Chondrocyte (in vitro differentiated cells): ENCODE data around the gene SLC18A3. TPM values are rescaled to one million over a fixed set of nuclear protein-coding genes. Genes with fewer than 3 reads are reported as not detected.

Experiments
- DNase-seq: peaks from one replicate; pipeline ENCODE4 v3.0.0; 2021; ENCODE audit warnings: mixed read lengths, low spot score
- H3K27ac Mint-ChIP-seq: one replicate; pipeline ENCODE4 v1.8.0; 2021; ENCODE audit warnings: mild to moderate bottlenecking, moderate library complexity, mixed read lengths; ENCODE audit not compliant: unreplicated experiment
- H3K27me3 Mint-ChIP-seq: 2 replicates; pipeline ENCODE4 v1.8.0; 2021; ENCODE audit warnings: low read depth, mixed read lengths
- H3K36me3 Mint-ChIP-seq: 2 replicates; pipeline ENCODE4 v1.8.0; 2021; ENCODE audit warnings: low read depth, mixed read lengths
- H3K4me1 Mint-ChIP-seq: 2 replicates; pipeline ENCODE4 v1.8.0; 2021; ENCODE audit warnings: low read depth, mild to moderate bottlenecking, mixed read lengths
- H3K4me3 Mint-ChIP-seq: one replicate; pipeline ENCODE4 v1.8.0; 2021; ENCODE audit warnings: mild to moderate bottlenecking, moderate library complexity, mixed read lengths; ENCODE audit not compliant: unreplicated experiment
- H3K9me3 Mint-ChIP-seq: 2 replicates; pipeline ENCODE4 v1.8.0; 2021; ENCODE audit warnings: low read depth, mixed read lengths
- total RNA-seq: library from RNA; stranded (reverse); gene quantifications from 3 replicates; pipeline ENCODE4 v1.2.1, GENCODE V29; 2021
- TF ChIP-seq, protein P1 (sequence below): fragments of 200-600 bp; sonication (generic); IDR thresholded peaks from 2 replicates; pipeline ENCODE4 v1.5.0; 2021; ENCODE audit warnings: antibody characterized with exemption, mild to moderate bottlenecking, moderate library complexity

The SLC18A3 gene
- total RNA-seq, 1 donor from 2014 or later = not detected

DNA sequence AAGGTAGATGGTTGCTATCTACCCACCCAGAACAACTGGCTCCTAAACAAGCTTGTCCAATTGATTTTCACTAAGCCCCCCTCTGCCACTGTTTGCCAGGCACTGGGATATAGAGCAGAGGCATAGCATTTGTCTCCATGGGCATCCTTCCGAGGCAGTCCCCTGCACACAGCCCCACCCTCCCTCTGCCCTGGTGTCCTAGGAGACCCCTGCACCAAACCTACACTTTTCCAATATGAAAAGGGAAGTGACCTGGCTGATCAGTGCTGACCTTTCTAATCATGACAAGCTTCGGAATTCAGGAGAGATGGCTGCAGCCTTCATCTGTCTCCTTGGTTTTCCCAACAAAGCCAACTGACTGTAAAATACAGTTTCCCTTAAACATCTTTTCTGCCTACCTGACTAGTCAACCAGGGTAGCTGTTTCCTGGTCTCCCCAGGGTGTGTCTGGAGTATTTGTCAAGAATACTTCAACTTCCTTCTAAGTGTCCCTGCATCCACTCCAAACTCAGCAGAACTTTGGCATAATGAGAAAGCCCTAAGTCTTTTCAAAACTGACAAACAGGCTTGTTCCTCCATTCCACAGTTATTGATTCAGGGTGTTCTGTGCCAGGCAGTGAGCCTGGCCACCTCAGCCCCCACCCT is 7.6 kb upstream of the SLC18A3 start:
- TF ChIP-seq, protein P1, sequence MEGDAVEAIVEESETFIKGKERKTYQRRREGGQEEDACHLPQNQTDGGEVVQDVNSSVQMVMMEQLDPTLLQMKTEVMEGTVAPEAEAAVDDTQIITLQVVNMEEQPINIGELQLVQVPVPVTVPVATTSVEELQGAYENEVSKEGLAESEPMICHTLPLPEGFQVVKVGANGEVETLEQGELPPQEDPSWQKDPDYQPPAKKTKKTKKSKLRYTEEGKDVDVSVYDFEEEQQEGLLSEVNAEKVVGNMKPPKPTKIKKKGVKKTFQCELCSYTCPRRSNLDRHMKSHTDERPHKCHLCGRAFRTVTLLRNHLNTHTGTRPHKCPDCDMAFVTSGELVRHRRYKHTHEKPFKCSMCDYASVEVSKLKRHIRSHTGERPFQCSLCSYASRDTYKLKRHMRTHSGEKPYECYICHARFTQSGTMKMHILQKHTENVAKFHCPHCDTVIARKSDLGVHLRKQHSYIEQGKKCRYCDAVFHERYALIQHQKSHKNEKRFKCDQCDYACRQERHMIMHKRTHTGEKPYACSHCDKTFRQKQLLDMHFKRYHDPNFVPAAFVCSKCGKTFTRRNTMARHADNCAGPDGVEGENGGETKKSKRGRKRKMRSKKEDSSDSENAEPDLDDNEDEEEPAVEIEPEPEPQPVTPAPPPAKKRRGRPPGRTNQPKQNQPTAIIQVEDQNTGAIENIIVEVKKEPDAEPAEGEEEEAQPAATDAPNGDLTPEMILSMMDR = no peak
- Mint-ChIP-seq H3K36me3 (peaks cover 2% of the 10 kb centered on the region), H3K9me3 (no peaks in the 10 kb centered on the region), H3K27ac (no peak overlapping the region), H3K4me3 (no peak overlapping the region), H3K4me1 (peaks cover 3% of the 10 kb centered on the region), H3K27me3 (peaks cover 33% of the 10 kb centered on the region)
- DNase-seq = no peak

DNA sequence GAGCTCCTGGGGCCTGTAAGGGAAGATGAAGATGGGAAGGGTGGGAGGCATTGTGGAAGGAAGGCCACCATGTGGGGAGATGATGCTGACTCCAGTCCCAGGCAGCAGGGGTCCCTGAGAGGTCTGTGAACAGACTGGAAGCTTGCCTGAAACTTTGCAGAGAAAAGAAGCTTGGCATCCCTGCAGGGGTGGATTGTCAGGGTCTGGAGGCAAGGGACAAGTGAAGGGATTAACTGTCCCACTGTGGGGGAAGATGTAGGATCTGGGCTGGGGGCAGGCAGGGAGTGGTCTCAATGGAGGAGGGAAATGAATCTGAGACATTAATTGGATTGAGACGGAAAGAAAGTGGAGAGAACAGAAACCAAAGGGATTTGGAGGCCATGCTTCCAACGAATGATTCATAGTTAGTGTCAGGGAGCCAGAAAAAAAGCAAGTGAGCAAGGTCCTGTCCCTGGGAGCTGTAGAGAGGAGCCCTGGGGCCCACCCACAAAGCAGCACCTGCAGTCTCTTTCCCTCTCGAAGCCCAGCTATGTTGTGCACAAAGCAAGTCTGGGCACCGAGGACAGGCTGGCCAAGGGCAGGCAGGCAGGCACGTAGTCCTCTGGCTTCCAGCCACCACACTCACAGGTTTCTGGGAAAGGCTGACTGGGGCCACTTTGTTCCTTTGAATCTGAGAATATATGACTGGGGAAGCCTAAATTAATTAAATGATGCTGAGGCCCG is 4.7 kb upstream of the SLC18A3 start:
- Mint-ChIP-seq H3K4me1 (peaks cover 7% of the 10 kb centered on the region), H3K36me3 (peaks cover 2% of the 10 kb centered on the region), H3K9me3 (no peaks in the 10 kb centered on the region), H3K4me3 (no peak overlapping the region), H3K27me3 (peaks cover 54% of the 10 kb centered on the region), H3K27ac (no peak overlapping the region)
- DNase-seq = peak; percentile 72
- TF ChIP-seq, protein P1 = no peak

DNA sequence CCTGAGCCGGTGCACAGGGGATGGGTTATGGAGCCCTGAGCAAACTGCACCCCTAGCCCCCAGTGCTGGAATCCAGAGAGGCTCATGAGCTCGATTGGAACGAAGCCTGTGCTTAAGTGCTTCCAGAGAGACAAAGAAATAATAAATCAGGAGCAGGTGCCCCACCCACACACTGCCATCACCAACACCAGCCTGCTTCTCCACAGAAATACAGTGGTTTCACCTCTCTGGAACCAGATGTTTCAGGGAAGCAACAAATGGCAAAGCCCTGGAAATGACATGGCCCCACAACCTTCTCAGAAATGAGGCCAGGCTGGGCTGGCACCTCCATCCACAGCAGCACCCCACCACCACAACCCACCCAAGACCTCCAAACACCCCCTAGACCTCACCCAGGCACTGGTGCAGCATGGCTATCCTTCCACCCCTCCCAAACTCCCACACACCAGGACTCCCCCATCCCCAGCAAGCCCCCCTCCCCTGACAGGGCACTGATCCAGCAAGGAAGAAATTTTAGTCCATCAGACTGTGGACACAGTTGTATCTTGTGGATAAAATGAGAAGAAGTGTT is 4.1 kb upstream of the SLC18A3 start:
- peaks cover 8% of the 10 kb centered on the region for H3K4me1 Mint-ChIP-seq
- H3K27ac Mint-ChIP-seq = no peak overlapping the region
- TF ChIP-seq, protein P1 = no peak
- peak; percentile 51 for DNase-seq
- H3K36me3 Mint-ChIP-seq = peaks cover 2% of the 10 kb centered on the region
- no peak overlapping the region for H3K4me3 Mint-ChIP-seq
- no peaks in the 10 kb centered on the region for H3K9me3 Mint-ChIP-seq
- peaks cover 55% of the 10 kb centered on the region for H3K27me3 Mint-ChIP-seq

DNA sequence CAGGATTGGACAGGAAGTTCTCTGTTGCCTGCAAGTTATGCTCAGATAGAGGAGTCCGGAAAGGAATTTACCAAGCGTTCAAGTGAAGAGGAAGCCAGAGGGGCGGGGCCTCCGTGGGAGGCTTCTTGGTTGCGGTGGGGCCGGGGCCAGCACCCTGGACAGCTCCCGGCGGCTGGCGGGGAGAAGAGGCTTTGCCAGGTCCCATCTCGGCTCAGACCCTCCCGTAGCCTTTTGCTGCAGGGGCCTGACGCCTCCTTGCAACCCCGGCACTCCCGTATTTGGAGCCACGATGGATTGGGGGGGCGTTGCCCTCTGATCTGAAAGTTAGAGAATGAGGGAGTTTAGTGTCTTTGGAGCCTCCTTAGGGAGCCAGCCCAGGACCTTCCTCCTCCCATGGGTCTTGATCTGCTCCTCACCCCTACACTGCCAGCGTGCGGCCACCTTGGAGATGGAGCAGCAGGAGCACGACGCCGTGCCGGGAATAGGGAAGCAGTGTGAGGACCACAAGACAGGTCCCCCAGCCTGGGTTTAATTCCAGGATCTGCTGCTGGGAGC is 3.1 kb upstream of the SLC18A3 start:
- peaks cover 62% of the 10 kb centered on the region for H3K27me3 Mint-ChIP-seq
- H3K36me3 Mint-ChIP-seq = peaks cover 2% of the 10 kb centered on the region
- DNase-seq = peak; percentile 92
- TF ChIP-seq, protein P1 = no peak
- no peak overlapping the region for H3K4me3 Mint-ChIP-seq
- peaks cover 10% of the 10 kb centered on the region for H3K4me1 Mint-ChIP-seq
- no peak overlapping the region for H3K27ac Mint-ChIP-seq
- no peaks in the 10 kb centered on the region for H3K9me3 Mint-ChIP-seq
